CD4-positive, alpha-beta T cell treated with Interferon gamma for 1 hour (primary cell): Measurements from ENCODE around the gene CCNJ.

ENCODE experiments used
- DNase-seq: peaks from one replicate; pipeline ENCODE4 v3.0.0-alpha.2; 2020

The CCNJ gene

GRCh38 chr10:96061232-96061631, 17.8 kb downstream of the CCNJ start:
- DNase-seq, result no peak

GRCh38 chr10:96072674-96073073, 29.3 kb downstream of the CCNJ start:
- no peak for DNase-seq

- no peak for DNase-seq
These were observed 30.3 kb downstream of the CCNJ start for GRCh38 chr10:96073722-96074121.

GRCh38 chr10:96074776-96075175, 31.4 kb downstream of the CCNJ start:
- no peak for DNase-seq

GRCh38 chr10:96075977-96076376, 32.6 kb downstream of the CCNJ start:
- DNase-seq, result no peak

- no peak for DNase-seq
These were observed 33.8 kb downstream of the CCNJ start for GRCh38 chr10:96077156-96077555.

- no peak for DNase-seq
These were observed 38.8 kb downstream of the CCNJ start for GRCh38 chr10:96082153-96082552.

- no peak for DNase-seq
These were observed 39.4 kb downstream of the CCNJ start for GRCh38 chr10:96082748-96083147.

GRCh38 chr10:96089116-96089515, 45.7 kb downstream of the CCNJ start:
- no peak for DNase-seq

GRCh38 chr10:96089670-96090462, 46.5 kb downstream of the CCNJ start:
- DNase-seq, result peak; percentile 94

GRCh38 chr10:96090463-96090800, 47.0 kb downstream of the CCNJ start:
- no peak for DNase-seq

GRCh38 chr10:96092999-96093767, 49.8 kb downstream of the CCNJ start:
- DNase-seq, result no peak

GRCh38 chr10:96093948-96094347, 50.6 kb downstream of the CCNJ start:
- DNase-seq, result no peak

GRCh38 chr10:96096958-96097357, 53.6 kb downstream of the CCNJ start:
- DNase-seq, result no peak

GRCh38 chr10:96097865-96098264, 54.5 kb downstream of the CCNJ start:
- no peak for DNase-seq

- DNase-seq, result no peak
These were observed 64.2 kb downstream of the CCNJ start for GRCh38 chr10:96107623-96108038.
